Measurements from ENCODE around the gene TMEM183A. TPM values are rescaled to one million over a fixed set of nuclear protein-coding genes. Genes with fewer than 3 reads are reported as not detected.

Gene TMEM183A
- total RNA-seq, 5 donors from 2014 or later (not counting 1 experiment from before 2014, with no cell fraction given) = 67.5 to 124 (median 68.4) TPM

GRCh38 chr1:202964791-202965410, 42.3 kb upstream of the TMEM183A start:
- no peak for DNase-seq
- peaks cover 21% of the 10 kb centered on the region for H3K36me3 Mint-ChIP-seq
- no peak overlapping the region for H3K4me3 ChIP-seq (ENCODE audit: control insufficient read depth in 1 of 2, extremely low read depth in 1 of 2, low read length in 1 of 2)
- no peaks in the 10 kb centered on the region for H3K9me3 ChIP-seq
- peaks cover 2 to 23% of the 10 kb centered on the region in 2 donors for H3K36me3 ChIP-seq (ENCODE audit: control insufficient read depth in 2 of 2, extremely low read depth in 1 of 2, insufficient read depth in 1 of 2, low read length in 1 of 2)
- ChIA-PET CTCF (interaction anchor here in 1 of 2 donors (1.5 kb wide), 1 partner anchor 32 kb away, joined by 3 read pairs; no protein-coding TSS in a partner anchor), POLR2A (no interaction called here)
- peak overlapping the region in 1 of 2 donors; percentile 91 for H3K27ac Mint-ChIP-seq
- peaks cover 29 to 34% (median 33%) of the 10 kb centered on the region in 3 donors for H3K4me1 Mint-ChIP-seq
- H3K9me3 Mint-ChIP-seq = no peaks in the 10 kb centered on the region
- peak overlapping the region; percentile 6 to 81 (median 29) for H3K4me3 Mint-ChIP-seq
- H3K4me1 ChIP-seq (ENCODE audit: control insufficient read depth in 1 of 2, extremely low read depth in 1 of 2, insufficient read depth in 2 of 2, low read length in 2 of 2) = peaks cover 14 to 28% of the 10 kb centered on the region in 2 experiments
- 100% methylated on average over 3 of the region's 6 CpGs for WGBS (ENCODE audit: insufficient coverage)
- ATAC-seq (replicated peaks in 1 of 4) = no peak
- H3K27me3 Mint-ChIP-seq = no peaks in the 10 kb centered on the region
- no peaks in the 10 kb centered on the region for H3K27me3 ChIP-seq (replicated peaks in 1 of 2; ENCODE audit: control insufficient read depth in 2 of 2, extremely low read depth in 1 of 2, insufficient read depth in 2 of 2, low read length in 1 of 2)
- no peak overlapping the region for H3K27ac ChIP-seq (ENCODE audit: low read length)

GRCh38 chr1:202965422-202965821, 41.8 kb upstream of the TMEM183A start:
- Mint-ChIP-seq H3K9me3 (no peaks in the 10 kb centered on the region), H3K27ac (peak overlapping the region; percentile 84 to 91), H3K4me3 (peak overlapping the region; percentile 6 to 81 (median 71)), H3K27me3 (no peaks in the 10 kb centered on the region), H3K4me1 (peaks cover 29 to 34% (median 33%) of the 10 kb centered on the region in 3 donors), H3K36me3 (peaks cover 21% of the 10 kb centered on the region)
- H3K36me3 ChIP-seq (ENCODE audit: control insufficient read depth in 2 of 2, extremely low read depth in 1 of 2, insufficient read depth in 1 of 2, low read length in 1 of 2) = peaks cover 2 to 23% of the 10 kb centered on the region in 2 donors
- DNase-seq (no peak), ATAC-seq (replicated peaks in 1 of 4) (no peak)
- H3K9me3 ChIP-seq = no peaks in the 10 kb centered on the region
- POLR2A ChIA-PET = no interaction called here
- 94% methylated on average over 3 of the region's 3 CpGs for WGBS (ENCODE audit: insufficient coverage)
- no peaks in the 10 kb centered on the region for H3K27me3 ChIP-seq (replicated peaks in 1 of 2; ENCODE audit: control insufficient read depth in 2 of 2, extremely low read depth in 1 of 2, insufficient read depth in 2 of 2, low read length in 1 of 2)
- peaks cover 14 to 28% of the 10 kb centered on the region in 2 experiments for H3K4me1 ChIP-seq (ENCODE audit: control insufficient read depth in 1 of 2, extremely low read depth in 1 of 2, insufficient read depth in 2 of 2, low read length in 2 of 2)
- no peak overlapping the region for H3K4me3 ChIP-seq (ENCODE audit: control insufficient read depth in 1 of 2, extremely low read depth in 1 of 2, low read length in 1 of 2)
- no peak overlapping the region for H3K27ac ChIP-seq (ENCODE audit: low read length)
- CTCF ChIA-PET = interaction anchor here in 1 of 2 donors (1.5 kb wide), 1 partner anchor 32 kb away, joined by 3 read pairs; no protein-coding TSS in a partner anchor

- 71% methylated on average over 11 of the region's 18 CpGs for WGBS (ENCODE audit: insufficient coverage)
- CTCF ChIA-PET = interaction anchor here in 1 of 2 donors (0.5 kb wide), 1 partner anchor 38 kb away, joined by 4 read pairs; no protein-coding TSS in a partner anchor
- H3K27me3 ChIP-seq (replicated peaks in 1 of 2; ENCODE audit: control insufficient read depth in 2 of 2, extremely low read depth in 1 of 2, insufficient read depth in 2 of 2, low read length in 1 of 2) = no peaks in the 10 kb centered on the region
Observed at GRCh38 chr1:202966006-202966898, 40.9 kb upstream of the TMEM183A start.

GRCh38 chr1:202967684-202968281, 39.4 kb upstream of the TMEM183A start:
- no peaks in the 10 kb centered on the region for H3K9me3 Mint-ChIP-seq
- Histone ChIP-seq H3K27me3 (replicated peaks in 1 of 2; ENCODE audit: control insufficient read depth in 2 of 2, extremely low read depth in 1 of 2, insufficient read depth in 2 of 2, low read length in 1 of 2) (no peaks in the 10 kb centered on the region), H3K4me1 (ENCODE audit: control insufficient read depth in 1 of 2, extremely low read depth in 1 of 2, insufficient read depth in 2 of 2, low read length in 2 of 2) (peaks cover 14 to 28% of the 10 kb centered on the region in 2 experiments), H3K4me3 (ENCODE audit: control insufficient read depth in 1 of 2, extremely low read depth in 1 of 2, low read length in 1 of 2) (peak overlapping the region; percentile 81 to 89), H3K36me3 (ENCODE audit: control insufficient read depth in 2 of 2, extremely low read depth in 1 of 2, insufficient read depth in 1 of 2, low read length in 1 of 2) (peaks cover 2 to 10% of the 10 kb centered on the region in 2 donors), H3K27ac (ENCODE audit: low read length) (peak overlapping the region; percentile 39), H3K9me3 (no peaks in the 10 kb centered on the region)
- CTCF ChIA-PET = interaction anchor here in 1 of 2 donors (0.9 to 1.4 kb wide), 3 partner anchors 32 to 40 kb away, joined by 3 to 9 read pairs (median 3); partner anchors contain the start of genes KLHL12 and TMEM183A
- WGBS (ENCODE audit: insufficient coverage) = 5% methylated on average over 17 of the region's 21 CpGs
- H3K27me3 Mint-ChIP-seq = no peaks in the 10 kb centered on the region
- ATAC-seq (replicated peaks in 1 of 4) = peak; percentile 16 to 41 (median 24)
- peak overlapping the region; percentile 88 to 93 for H3K27ac Mint-ChIP-seq
- H3K4me1 Mint-ChIP-seq = peaks cover 29 to 34% (median 33%) of the 10 kb centered on the region in 3 donors
- peak overlapping the region; percentile 90 to 94 (median 91) for H3K4me3 Mint-ChIP-seq
- peak in 10 of 35 experiments; percentile 2 to 50 (median 12) for DNase-seq
- POLR2A ChIA-PET = interaction anchor here (0.6 to 1.0 kb wide), 4 partner anchors 8 to 22 kb away, joined by 3 to 4 read pairs (median 3); no protein-coding TSS in a partner anchor
- H3K36me3 Mint-ChIP-seq = peaks cover 12% of the 10 kb centered on the region

More at GRCh38 chr1:202966006-202966898, 40.9 kb upstream of the TMEM183A start:
- no peaks in the 10 kb centered on the region for H3K9me3 Mint-ChIP-seq
- H3K9me3 ChIP-seq = no peaks in the 10 kb centered on the region
- peak overlapping the region; percentile 71 to 91 (median 81) for H3K4me3 Mint-ChIP-seq
- ATAC-seq (replicated peaks in 1 of 4) (no peak), DNase-seq (peak in 3 of 35 experiments; percentile 4 to 24 (median 12))
- POLR2A ChIA-PET = no interaction called here
- H3K36me3 Mint-ChIP-seq = peaks cover 21% of the 10 kb centered on the region
- H3K27me3 Mint-ChIP-seq = no peaks in the 10 kb centered on the region
- H3K27ac ChIP-seq (ENCODE audit: low read length) = peak overlapping the region; percentile 90
- H3K4me1 ChIP-seq (ENCODE audit: control insufficient read depth in 1 of 2, extremely low read depth in 1 of 2, insufficient read depth in 2 of 2, low read length in 2 of 2) = peaks cover 14 to 28% of the 10 kb centered on the region in 2 experiments
- H3K4me3 ChIP-seq (ENCODE audit: control insufficient read depth in 1 of 2, extremely low read depth in 1 of 2, low read length in 1 of 2) = peak overlapping the region; percentile 60 to 81
- peaks cover 29 to 34% (median 33%) of the 10 kb centered on the region in 3 donors for H3K4me1 Mint-ChIP-seq
- peak overlapping the region; percentile 84 to 91 for H3K27ac Mint-ChIP-seq
- H3K36me3 ChIP-seq (ENCODE audit: control insufficient read depth in 2 of 2, extremely low read depth in 1 of 2, insufficient read depth in 1 of 2, low read length in 1 of 2) = peaks cover 2 to 23% of the 10 kb centered on the region in 2 donors

GRCh38 chr1:202968351-202968750, 38.8 kb upstream of the TMEM183A start:
- no peaks in the 10 kb centered on the region for H3K9me3 ChIP-seq
- peaks cover 29 to 34% (median 33%) of the 10 kb centered on the region in 3 donors for H3K4me1 Mint-ChIP-seq
- peaks cover 2 to 8% of the 10 kb centered on the region in 2 donors for H3K36me3 ChIP-seq (ENCODE audit: control insufficient read depth in 2 of 2, extremely low read depth in 1 of 2, insufficient read depth in 1 of 2, low read length in 1 of 2)
- no peaks in the 10 kb centered on the region for H3K27me3 Mint-ChIP-seq
- H3K36me3 Mint-ChIP-seq = peaks cover 9% of the 10 kb centered on the region
- ChIA-PET CTCF (interaction anchor here in 1 of 2 donors (0.9 to 1.4 kb wide), 3 partner anchors 31 to 41 kb away, joined by 3 to 9 read pairs (median 3); partner anchors contain the start of genes KLHL12 and TMEM183A), POLR2A (interaction anchor here (0.5 to 1.0 kb wide), 4 partner anchors 9 to 40 kb away, joined by 3 to 4 read pairs (median 3); no protein-coding TSS in a partner anchor)
- H3K27me3 ChIP-seq (replicated peaks in 1 of 2; ENCODE audit: control insufficient read depth in 2 of 2, extremely low read depth in 1 of 2, insufficient read depth in 2 of 2, low read length in 1 of 2) = no peaks in the 10 kb centered on the region
- no peaks in the 10 kb centered on the region for H3K9me3 Mint-ChIP-seq
- peak overlapping the region; percentile 39 for H3K27ac ChIP-seq (ENCODE audit: low read length)
- no CpG with 5 or more reads among the region's 3 CpGs for WGBS (ENCODE audit: insufficient coverage)
- H3K27ac Mint-ChIP-seq = peak overlapping the region; percentile 88 to 93
- ATAC-seq (replicated peaks in 1 of 4) = no peak
- H3K4me3 Mint-ChIP-seq = peak overlapping the region; percentile 90 to 94 (median 91)
- peaks cover 14 to 28% of the 10 kb centered on the region in 2 experiments for H3K4me1 ChIP-seq (ENCODE audit: control insufficient read depth in 1 of 2, extremely low read depth in 1 of 2, insufficient read depth in 2 of 2, low read length in 2 of 2)
- DNase-seq = no peak
- H3K4me3 ChIP-seq (ENCODE audit: control insufficient read depth in 1 of 2, extremely low read depth in 1 of 2, low read length in 1 of 2) = peak overlapping the region in 1 of 2 donors; percentile 81

All from T-cell (primary cell).